Stimulated activated CD8-positive, alpha-beta memory T cell treated with anti-CD3 and anti-CD28 coated beads, Interleukin-7, amount 100 ng/mL, for 1 hour (primary cell): ENCODE data around the gene ITGAE.

Experiments used
- DNase-seq, 2 donors: peaks; one replicate each; pipeline ENCODE4 v3.0.0-alpha.2; 2020; ENCODE audit warnings: low read depth in 2 of 2

The ITGAE gene

DNA sequence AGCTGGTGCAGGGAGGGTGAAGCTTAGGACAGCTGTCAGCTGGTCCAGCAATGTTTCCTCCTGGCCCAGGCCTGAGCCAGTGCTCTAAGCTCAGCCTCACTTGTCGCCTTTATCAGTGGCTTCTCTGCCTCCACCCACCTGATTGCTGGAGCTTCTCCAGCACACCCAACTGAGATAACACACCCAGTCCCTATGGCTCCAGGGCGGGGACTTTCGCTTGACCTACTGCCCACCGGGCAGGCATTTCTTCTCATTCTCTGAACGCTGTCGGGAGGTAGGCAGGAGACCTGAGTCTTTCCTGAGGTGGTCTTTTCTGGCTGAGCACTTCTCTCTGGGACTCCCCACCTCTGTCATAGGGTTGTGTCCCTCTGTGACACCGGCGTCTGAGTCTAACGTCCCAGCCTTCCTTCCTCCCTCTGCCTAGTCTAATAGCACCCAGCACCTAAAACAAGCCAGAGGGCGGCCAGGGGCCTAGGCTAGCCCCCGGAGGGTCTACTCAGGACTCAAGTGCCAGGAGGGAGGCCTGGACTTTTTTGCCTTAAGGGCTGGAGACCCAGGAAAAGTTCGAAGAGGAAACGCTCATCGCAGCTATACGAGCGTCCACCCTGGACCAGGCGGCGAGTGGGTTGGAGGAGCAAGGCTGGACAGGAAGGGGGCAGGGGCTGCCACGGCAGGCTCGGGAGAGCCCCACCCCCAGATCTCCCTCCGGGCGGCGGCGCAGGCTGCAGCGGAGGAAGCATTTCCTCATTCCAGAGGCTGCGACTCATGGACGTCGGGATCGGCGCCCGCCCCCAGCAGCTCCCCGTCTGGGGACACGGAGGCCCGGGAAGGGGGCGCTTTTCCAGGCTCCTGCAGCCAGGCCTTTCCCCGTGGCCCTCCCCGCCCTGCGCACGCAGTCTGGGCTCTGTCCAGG, 133.4 kb downstream of the ITGAE start:
- no peak for DNase-seq

DNA sequence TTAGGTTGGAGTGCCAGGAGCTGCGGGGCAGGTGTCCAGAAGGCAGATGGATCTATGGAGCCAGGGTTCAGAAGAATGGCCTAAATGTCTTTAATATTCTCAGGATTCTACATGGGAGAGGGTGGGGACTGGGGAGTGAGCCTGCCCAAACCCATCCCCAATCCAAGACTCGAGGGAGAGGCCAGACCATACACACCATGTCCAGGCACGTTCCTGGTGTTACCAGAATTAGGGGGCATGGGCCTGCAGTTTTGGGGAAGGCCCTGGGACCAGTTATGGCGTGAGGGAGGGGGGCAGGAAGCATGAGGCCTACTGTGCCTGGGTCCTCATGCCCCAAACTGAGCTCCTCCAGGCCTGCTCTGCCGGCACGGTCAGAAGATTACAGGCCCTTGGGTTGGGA, 134.5 kb downstream of the ITGAE start:
- no peak for DNase-seq

DNA sequence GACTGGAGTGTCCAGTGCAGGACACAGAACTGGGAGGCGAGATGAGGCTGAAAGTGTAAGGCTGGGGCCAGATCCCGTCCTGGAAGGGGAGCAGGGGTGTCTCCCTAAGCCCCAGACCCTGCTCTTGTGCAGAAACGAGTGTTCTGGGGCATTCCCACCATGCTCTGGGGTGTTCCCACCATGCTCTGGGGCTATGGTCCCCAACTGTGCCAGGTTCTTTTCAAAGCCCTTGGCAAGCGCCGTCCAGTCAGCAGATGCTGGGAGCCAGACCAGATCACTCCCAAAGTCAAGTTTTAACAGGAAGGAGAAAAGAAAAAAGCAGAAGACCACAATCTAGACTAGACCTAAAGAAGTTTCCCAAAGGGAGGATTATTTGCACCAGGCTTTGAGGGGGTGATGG, 135.2 kb downstream of the ITGAE start:
- DNase-seq = no peak
